Hepatocyte (in vitro differentiated cells): ENCODE data around the gene STIM2.

Experiments used
- CTCF ChIP-seq: fragments of 200-600 bp; sonication (generic); IDR thresholded peaks from 2 replicates; pipeline ENCODE4 v1.5.1; 2016; ENCODE audit warnings: antibody characterized with exemption, mild to moderate bottlenecking; ENCODE audit not compliant: poor library complexity
- EZH2phosphoT487 ChIP-seq: fragments of 200-600 bp; sonication (generic); IDR thresholded peaks from one replicate; pipeline ENCODE4 v1.6.1; 2018; ENCODE audit warnings: antibody characterized with exemption, mild to moderate bottlenecking, low read depth, moderate library complexity; ENCODE audit not compliant: unreplicated experiment, severe bottlenecking

GRCh38 chr4:26860922-26861433 lies 337 bp downstream of the STIM2 start:
- TF ChIP-seq CTCF (no peak), EZH2phosphoT487 (no peak)
